HepG2 (cell line): ENCODE data around the gene CSMD2. TPM values are rescaled to one million over a fixed set of nuclear protein-coding genes. Genes with fewer than 3 reads are reported as not detected.

ENCODE experiments used
- ATAC-seq: fragments of 200-7000 bp; cut with Tn5 transposase; 3 replicates; pipeline ENCODE4 v1.9.1; 2020; ENCODE audit warnings: mild to moderate bottlenecking, moderate library complexity
- BruUV-seq: library from RNA; stranded (reverse); fragments of 400-500 nt; replicated peaks from 2 replicates; lab custom pipeline; 2021; lab: Mats Ljungman, UMichigan
- CTCF ChIA-PET: fragments of 300-600 bp; formaldehyde crosslinking; extraction: SDS; loops from one replicate; lab custom pipeline; 2021; ENCODE audit warnings: low total read pairs, inconsistent platforms, low intra/inter-chr PET ratio; lab: Yijun Ruan, JAX
- POLR2A ChIA-PET: fragments of 350-600 bp; sonication (Branson Sonifier 250); formaldehyde crosslinking; loops from one replicate; lab custom pipeline; 2020; ENCODE audit warnings: antibody characterized with exemption, inconsistent platforms; lab: Yijun Ruan, JAX
- DNase-seq: peaks from one replicate; pipeline ENCODE4 v3.0.0-alpha.2; 2015; ENCODE audit warnings: low spot score
- FAIRE-seq: peaks from 3 replicates; lab custom pipeline; 2011; peaks lifted over from hg19 to GRCh38; lab: Jason Lieb, UNC
- H2AFZ ChIP-seq: one replicate; pipeline ENCODE4 v1.6.1; 2011; ENCODE audit warnings: low read length, inconsistent platforms
- H3K27ac ChIP-seq: fragments of 300-600 bp; 3 replicates; pipeline ENCODE4 v1.8.0; 2011; ENCODE audit warnings: mixed run types, mild to moderate bottlenecking, mixed read lengths, low read length, inconsistent platforms; ENCODE audit not compliant: insufficient read depth; ENCODE audit errors: extremely low read length
- H3K27me3 ChIP-seq, 2 experiments: fragments of 200-600 bp in 1 of 2; 2 replicates in 1 of 2; 3 replicates in 1 of 2; pipeline versions ENCODE4 v1.6.0 to v1.8.0; 2011; ENCODE audit warnings: low read length in 2 of 2, mild to moderate bottlenecking in 2 of 2, moderate library complexity in 2 of 2, inconsistent platforms in 1 of 2; ENCODE audit not compliant: insufficient read depth in 2 of 2, control insufficient read depth in 1 of 2
- H3K36me3 ChIP-seq, 2 experiments: fragments of 200-600 bp in 1 of 2; replicated peaks in 1 of 2; 2 replicates in 1 of 2; 3 replicates in 1 of 2; pipeline versions ENCODE4 v1.5.1 to v1.8.0; 2011; ENCODE audit warnings: low read length in 2 of 2, inconsistent platforms in 1 of 2; ENCODE audit not compliant: insufficient read depth in 2 of 2, control insufficient read depth in 1 of 2
- H3K4me1 ChIP-seq: 2 replicates; pipeline ENCODE4 v1.5.1; 2012; ENCODE audit warnings: low read length, inconsistent platforms; ENCODE audit not compliant: insufficient read depth
- H3K4me2 ChIP-seq: 2 replicates; pipeline ENCODE4 v1.6.0; 2011; ENCODE audit warnings: low read depth, low read length, inconsistent platforms
- H3K4me3 ChIP-seq, 3 experiments: fragments of 200-600 bp in 1 of 3; sonication (generic), shearing (Covaris generic) in 1 of 3; replicated peaks in 1 of 3; 2 replicates each; pipeline ENCODE4 v1.5.1; 2011 to 2016; ENCODE audit warnings: low read length in 3 of 3, inconsistent platforms in 2 of 3, low read depth in 2 of 3, mild to moderate bottlenecking in 2 of 3, control low read depth in 1 of 3, mixed read lengths in 1 of 3; ENCODE audit not compliant: insufficient read depth in 1 of 3
- H3K79me2 ChIP-seq: one replicate; pipeline ENCODE4 v1.6.1; 2011; ENCODE audit warnings: low read length, inconsistent platforms; ENCODE audit not compliant: insufficient read depth
- H3K9ac ChIP-seq: 2 replicates; pipeline ENCODE4 v1.6.0; 2011; ENCODE audit warnings: mild to moderate bottlenecking, low read depth, low read length, inconsistent platforms; ENCODE audit not compliant: insufficient read depth
- H3K9me3 ChIP-seq: 2 replicates; pipeline ENCODE4 v1.5.1; 2012; ENCODE audit warnings: mild to moderate bottlenecking, low read length
- H4K20me1 ChIP-seq: 2 replicates; pipeline ENCODE4 v1.6.0; 2011; ENCODE audit warnings: inconsistent platforms, mild to moderate bottlenecking, low read length, moderate library complexity; ENCODE audit not compliant: insufficient read depth
- IKZF1 ChIP-seq: fragments of 450-650 bp; IDR thresholded peaks from 2 replicates; pipeline ENCODE4 v1.7.1; 2016
- MTF1 ChIP-seq: sonication (generic); formaldehyde crosslinking; IDR thresholded peaks from 2 replicates; pipeline ENCODE4 v1.5.0; 2020; ENCODE audit warnings: missing genetic modification reagents
- NR2F1 ChIP-seq, 2 experiments: fragments of 450-650 bp in 1 of 2; formaldehyde crosslinking in 1 of 2; IDR thresholded peaks; 2 replicates each; pipeline versions ENCODE4 v1.5.0 to v1.6.1; 2016 to 2020; ENCODE audit warnings: mild to moderate bottlenecking in 1 of 2, missing compliant biosample characterization in 1 of 2, missing genetic modification reagents in 1 of 2, moderate library complexity in 1 of 2
- ZNF317 ChIP-seq: sonication (generic); formaldehyde crosslinking; IDR thresholded peaks from 2 replicates; pipeline ENCODE4 v1.5.0; 2020; ENCODE audit warnings: mild to moderate bottlenecking, missing genetic modification reagents
- ZNF432 ChIP-seq: sonication (generic); formaldehyde crosslinking; IDR thresholded peaks from 2 replicates; pipeline ENCODE4 v1.5.0; 2020; ENCODE audit warnings: missing genetic modification reagents, mild to moderate bottlenecking, borderline replicate concordance
- ZNF550 ChIP-seq: sonication (generic); formaldehyde crosslinking; IDR thresholded peaks from 2 replicates; pipeline ENCODE4 v1.4.0; 2020; ENCODE audit warnings: mild to moderate bottlenecking, missing genetic modification reagents, borderline replicate concordance
- WGBS: methylation state at CpG from one replicate; pipeline ENCODE4 v1.1.6; 2017; ENCODE audit warnings: low lambda C conversion rate; 5-methylcytosine and 5-hydroxymethylcytosine counted together
- in situ Hi-C: cut with HindIII; loops from 2 replicates; pipeline ENCODE4 v1.10.0; 2017; ENCODE audit warnings: low pct_unique_long_range_greater_than_20kb; ENCODE audit not compliant: extremely low pct_ligation_motif_present
- intact Hi-C: fragments of 100-400 bp; cut with micrococcal nuclease; formaldehyde crosslinking; loops from one replicate; pipeline ENCODE4 v1.10.0; 2022; ENCODE audit not compliant: unreplicated experiment
- polyA plus RNA-seq, 8 experiments: library from polyadenylated mRNA; depleted of rRNA in 3 of 8; stranded (reverse) in 7 of 8; unstranded in 1 of 8; fragments of >200 nt; fragmentation: Illumina TruSeq in 4 of 8; extraction: Trizol in 4 of 8; gene quantifications; 2 replicates each; pipeline versions ENCODE4 v1.2.1 to v1.2.3, GENCODE V29; 2011 to 2016; ENCODE audit warnings: low read depth in 4 of 8, missing spikeins in 1 of 8, mixed read lengths in 1 of 8; ENCODE audit not compliant: insufficient read depth in 1 of 8
- total RNA-seq, 5 experiments: library from RNA; depleted of rRNA; stranded (reverse); fragments of >200 nt; fragmentation: Illumina TruSeq; extraction: Trizol; gene quantifications; 2 replicates each; pipeline ENCODE4 v1.2.3, GENCODE V29; 2016; ENCODE audit warnings: low read depth in 1 of 5
- TF ChIP-seq, protein P1 (sequence below): sonication (generic); formaldehyde crosslinking; conservative IDR thresholded peaks from 2 replicates; pipeline ENCODE4 v1.8.1; 2023; ENCODE audit warnings: missing genetic modification reagents
- TF ChIP-seq, protein P2 (sequence below), 2 experiments: fragments of 450-650 bp in 1 of 2; sonication (generic) in 1 of 2; formaldehyde crosslinking; IDR thresholded peaks; 2 replicates each; pipeline versions ENCODE4 v1.5.0 to v1.8.0; 2020 to 2022; ENCODE audit warnings: mild to moderate bottlenecking in 1 of 2, missing genetic modification reagents in 1 of 2
- TF ChIP-seq, protein P3 (sequence below): IDR thresholded peaks from 2 replicates; pipeline ENCODE4 v1.6.1; 2016; ENCODE audit warnings: missing compliant biosample characterization, missing genetic modification reagents, borderline replicate concordance

CSMD2 gene
- total and polyA plus RNA-seq, 2 of the 13 experiments (the other 11 are each of a cell fraction or from before 2014, with no cell fraction given), result not detected

DNA sequence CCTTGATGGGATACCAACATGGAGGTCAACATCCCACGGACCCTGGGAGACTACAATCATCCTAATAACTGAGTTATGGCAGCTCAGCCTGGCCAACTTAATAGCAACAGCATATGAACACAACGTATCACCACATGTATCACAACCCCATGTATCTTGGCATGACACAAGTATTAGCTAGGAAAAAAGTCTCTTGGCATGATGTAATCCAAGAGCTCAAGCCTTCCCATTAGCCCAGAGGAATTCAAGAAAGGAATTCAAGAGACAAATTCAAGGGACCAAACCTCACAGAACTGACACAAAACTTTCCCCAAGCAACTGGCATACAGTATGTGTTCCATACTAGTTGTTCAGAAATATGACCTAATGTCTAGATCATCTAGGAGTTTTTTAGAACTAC lies 402.1 kb downstream of the CSMD2 start (continued):
- TF ChIP-seq ZNF550, result no peak
- TF ChIP-seq, protein P1, sequence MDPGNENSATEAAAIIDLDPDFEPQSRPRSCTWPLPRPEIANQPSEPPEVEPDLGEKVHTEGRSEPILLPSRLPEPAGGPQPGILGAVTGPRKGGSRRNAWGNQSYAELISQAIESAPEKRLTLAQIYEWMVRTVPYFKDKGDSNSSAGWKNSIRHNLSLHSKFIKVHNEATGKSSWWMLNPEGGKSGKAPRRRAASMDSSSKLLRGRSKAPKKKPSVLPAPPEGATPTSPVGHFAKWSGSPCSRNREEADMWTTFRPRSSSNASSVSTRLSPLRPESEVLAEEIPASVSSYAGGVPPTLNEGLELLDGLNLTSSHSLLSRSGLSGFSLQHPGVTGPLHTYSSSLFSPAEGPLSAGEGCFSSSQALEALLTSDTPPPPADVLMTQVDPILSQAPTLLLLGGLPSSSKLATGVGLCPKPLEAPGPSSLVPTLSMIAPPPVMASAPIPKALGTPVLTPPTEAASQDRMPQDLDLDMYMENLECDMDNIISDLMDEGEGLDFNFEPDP (CRISPR knock-in tag), result no peak
- TF ChIP-seq, all 625 proteins: peak for 0

DNA sequence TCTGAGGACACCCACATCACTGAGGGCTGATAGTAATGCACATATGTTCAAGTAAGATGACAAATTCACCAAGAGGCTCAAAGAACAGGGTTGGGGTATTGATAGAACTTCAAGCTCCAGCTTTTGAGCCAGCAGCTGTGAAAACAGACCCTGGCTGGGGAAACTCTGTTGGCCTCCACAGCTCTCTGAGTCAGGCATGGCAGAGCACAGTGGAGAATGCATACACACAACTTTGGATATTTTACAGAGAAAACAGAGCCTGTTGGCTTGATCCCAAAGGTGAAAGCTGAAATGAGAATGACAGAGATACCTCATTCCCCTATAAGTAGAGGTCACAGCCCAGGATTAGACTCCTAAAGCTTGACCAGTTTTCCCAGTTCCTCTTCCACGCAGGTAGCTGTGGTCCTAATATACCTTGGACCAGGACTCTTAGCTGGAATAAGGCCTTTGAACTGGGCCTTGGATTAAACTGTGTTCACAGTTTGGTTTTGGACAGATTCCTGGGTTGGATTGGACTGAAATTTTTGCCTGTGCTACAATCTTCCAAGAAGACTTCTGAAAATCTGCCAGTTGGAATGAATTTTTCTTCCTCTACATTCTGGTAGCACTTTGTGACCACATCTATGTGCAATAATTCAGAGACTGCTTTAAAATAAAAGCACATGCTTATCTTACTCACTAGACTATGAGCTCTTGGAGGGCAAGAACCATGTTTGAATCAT lies 402.8 kb downstream of the CSMD2 start:
- WGBS, result no CpG with 5 or more reads among the region's 1 CpG
- Histone ChIP-seq H3K9ac (no peak overlapping the region), H3K4me1 (no peaks in the 10 kb centered on the region), H3K36me3 (no peaks in the 10 kb centered on the region), H3K27ac (no peak overlapping the region), H3K79me2 (no peaks in the 10 kb centered on the region), H3K9me3 (no peaks in the 10 kb centered on the region), H2AFZ (no peak overlapping the region), H3K27me3 (no peaks in the 10 kb centered on the region), H3K4me3 (no peak overlapping the region), H4K20me1 (no peaks in the 10 kb centered on the region), H3K4me2 (no peak overlapping the region)
- CTCF ChIA-PET, result no interaction called here
- FAIRE-seq, result no peak
- DNase-seq, result no peak
- intact Hi-C loops (no loop called here), in situ Hi-C loops (no loop called here)
- no TSS peak for BruUV-seq
- TF ChIP-seq ZNF317, result no peak
- TF ChIP-seq NR2F1 (CRISPR knock-in tag; IDR thresholded peaks at IDR 0.05), result no peak
- TF ChIP-seq, protein P2, sequence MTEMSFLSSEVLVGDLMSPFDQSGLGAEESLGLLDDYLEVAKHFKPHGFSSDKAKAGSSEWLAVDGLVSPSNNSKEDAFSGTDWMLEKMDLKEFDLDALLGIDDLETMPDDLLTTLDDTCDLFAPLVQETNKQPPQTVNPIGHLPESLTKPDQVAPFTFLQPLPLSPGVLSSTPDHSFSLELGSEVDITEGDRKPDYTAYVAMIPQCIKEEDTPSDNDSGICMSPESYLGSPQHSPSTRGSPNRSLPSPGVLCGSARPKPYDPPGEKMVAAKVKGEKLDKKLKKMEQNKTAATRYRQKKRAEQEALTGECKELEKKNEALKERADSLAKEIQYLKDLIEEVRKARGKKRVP (CRISPR knock-in tag; IDR thresholded peaks at IDR 0.05), result no peak
- no peak for TF ChIP-seq ZNF432 (CRISPR knock-in tag)
- TF ChIP-seq IKZF1, result no peak
- TF ChIP-seq MTF1 (CRISPR knock-in tag), result no peak
- TF ChIP-seq, protein P3, sequence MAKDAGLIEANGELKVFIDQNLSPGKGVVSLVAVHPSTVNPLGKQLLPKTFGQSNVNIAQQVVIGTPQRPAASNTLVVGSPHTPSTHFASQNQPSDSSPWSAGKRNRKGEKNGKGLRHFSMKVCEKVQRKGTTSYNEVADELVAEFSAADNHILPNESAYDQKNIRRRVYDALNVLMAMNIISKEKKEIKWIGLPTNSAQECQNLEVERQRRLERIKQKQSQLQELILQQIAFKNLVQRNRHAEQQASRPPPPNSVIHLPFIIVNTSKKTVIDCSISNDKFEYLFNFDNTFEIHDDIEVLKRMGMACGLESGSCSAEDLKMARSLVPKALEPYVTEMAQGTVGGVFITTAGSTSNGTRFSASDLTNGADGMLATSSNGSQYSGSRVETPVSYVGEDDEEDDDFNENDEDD (CRISPR knock-in tag), result no peak
- POLR2A ChIA-PET, result no interaction called here
- ATAC-seq, result no peak
